HEK293T (cell line): ENCODE results near the gene GNG2.

Experiments used
- CTCF ChIA-PET: fragments of 350-600 bp; formaldehyde crosslinking; extraction: SDS; loops from one replicate; lab custom pipeline; 2021; ENCODE audit warnings: antibody characterized with exemption, inconsistent platforms; lab: Yijun Ruan, JAX
- POLR2A ChIA-PET: fragments of 350-600 bp; formaldehyde crosslinking; extraction: SDS; loops from one replicate; lab custom pipeline; 2020; ENCODE audit warnings: antibody characterized with exemption, inconsistent platforms; lab: Yijun Ruan, JAX
- DNase-seq: peaks from one replicate; pipeline ENCODE4 v3.0.0; 2012; ENCODE audit warnings: mixed read lengths; ENCODE audit errors: extremely low spot score
- ARNT ChIP-seq: fragments of 450-650 bp; IDR thresholded peaks from 2 replicates; pipeline ENCODE4 v1.6.1; 2017; ENCODE audit warnings: mild to moderate bottlenecking
- BHLHE40 ChIP-seq: fragments of 450-650 bp; IDR thresholded peaks from 2 replicates; pipeline ENCODE4 v1.6.1; 2016; ENCODE audit warnings: mild to moderate bottlenecking, moderate library complexity, borderline replicate concordance
- CTBP1 ChIP-seq: fragments of 450-650 bp; IDR thresholded peaks from 2 replicates; pipeline ENCODE4 v1.6.1; 2016; ENCODE audit warnings: borderline replicate concordance
- ELF4 ChIP-seq: fragments of 450-650 bp; IDR thresholded peaks from 2 replicates; pipeline ENCODE4 v1.6.1; 2017; ENCODE audit warnings: antibody characterized with exemption
- FOXA1 ChIP-seq: fragments of 450-650 bp; IDR thresholded peaks from 2 replicates; pipeline ENCODE4 v1.6.1; 2016; ENCODE audit warnings: mild to moderate bottlenecking
- FOXK2 ChIP-seq: fragments of 450-650 bp; IDR thresholded peaks from 2 replicates; pipeline ENCODE4 v1.6.1; 2016; ENCODE audit warnings: mild to moderate bottlenecking
- FOXM1 ChIP-seq: fragments of 450-650 bp; IDR thresholded peaks from 2 replicates; pipeline ENCODE4 v1.6.1; 2017; ENCODE audit warnings: mild to moderate bottlenecking, borderline replicate concordance
- HDGF ChIP-seq: fragments of 450-650 bp; IDR thresholded peaks from 2 replicates; pipeline ENCODE4 v1.6.1; 2017; ENCODE audit warnings: antibody characterized with exemption, borderline replicate concordance
- L3MBTL2 ChIP-seq: fragments of 450-650 bp; conservative IDR thresholded peaks from 2 replicates; pipeline ENCODE4 v1.6.1; 2016; ENCODE audit warnings: mild to moderate bottlenecking
- LEF1 ChIP-seq: fragments of 450-650 bp; IDR thresholded peaks from 2 replicates; pipeline ENCODE4 v1.6.1; 2017; ENCODE audit warnings: mild to moderate bottlenecking, borderline replicate concordance
- NFRKB ChIP-seq: fragments of 450-650 bp; IDR thresholded peaks from 2 replicates; pipeline ENCODE4 v1.6.1; 2016; ENCODE audit warnings: mild to moderate bottlenecking, moderate library complexity
- SP1 ChIP-seq: fragments of 450-650 bp; IDR thresholded peaks from 2 replicates; pipeline ENCODE4 v1.6.1; 2017
- SUZ12 ChIP-seq: fragments of 450-650 bp; IDR thresholded peaks from 2 replicates; pipeline ENCODE4 v1.6.1; 2016; ENCODE audit warnings: mild to moderate bottlenecking
- TARDBP ChIP-seq: fragments of 450-650 bp; IDR thresholded peaks from 2 replicates; pipeline ENCODE4 v1.6.1; 2016
- ZNF384 ChIP-seq: fragments of 450-650 bp; IDR thresholded peaks from 2 replicates; pipeline ENCODE4 v1.6.1; 2016
- TF ChIP-seq, protein P1 (sequence below): fragments of 450-650 bp; IDR thresholded peaks from 2 replicates; pipeline ENCODE4 v1.6.1; 2016

Gene GNG2

DNA sequence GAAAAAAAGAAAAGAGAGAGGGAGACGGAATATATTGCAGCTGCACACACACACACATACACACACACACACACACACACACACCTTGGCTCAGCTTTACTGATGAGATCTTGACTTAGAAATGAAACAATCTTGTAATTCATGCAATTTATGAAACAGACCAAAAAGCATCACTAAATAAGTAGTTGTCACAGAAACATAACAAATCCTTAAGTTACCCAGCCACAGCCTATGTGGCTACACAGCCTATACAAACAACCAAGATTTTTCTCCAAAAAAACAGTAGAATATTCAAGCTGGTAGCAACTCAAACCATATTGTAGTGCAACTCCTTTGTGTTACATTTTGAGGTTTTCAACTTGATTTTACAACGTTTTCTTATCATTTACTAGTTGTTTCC is 37.9 kb upstream of the GNG2 start:
- no peak for DNase-seq
- TF ChIP-seq SUZ12 = no peak
- no peak for TF ChIP-seq TARDBP
- TF ChIP-seq, protein P1, sequence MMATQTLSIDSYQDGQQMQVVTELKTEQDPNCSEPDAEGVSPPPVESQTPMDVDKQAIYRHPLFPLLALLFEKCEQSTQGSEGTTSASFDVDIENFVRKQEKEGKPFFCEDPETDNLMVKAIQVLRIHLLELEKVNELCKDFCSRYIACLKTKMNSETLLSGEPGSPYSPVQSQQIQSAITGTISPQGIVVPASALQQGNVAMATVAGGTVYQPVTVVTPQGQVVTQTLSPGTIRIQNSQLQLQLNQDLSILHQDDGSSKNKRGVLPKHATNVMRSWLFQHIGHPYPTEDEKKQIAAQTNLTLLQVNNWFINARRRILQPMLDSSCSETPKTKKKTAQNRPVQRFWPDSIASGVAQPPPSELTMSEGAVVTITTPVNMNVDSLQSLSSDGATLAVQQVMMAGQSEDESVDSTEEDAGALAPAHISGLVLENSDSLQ = no peak
- TF ChIP-seq LEF1 = no peak
- CTCF ChIA-PET = no interaction called here
- POLR2A ChIA-PET = interaction anchor here (0.7 kb wide), 1 partner anchor 745 kb away, joined by 3 read pairs; no protein-coding TSS in a partner anchor

DNA sequence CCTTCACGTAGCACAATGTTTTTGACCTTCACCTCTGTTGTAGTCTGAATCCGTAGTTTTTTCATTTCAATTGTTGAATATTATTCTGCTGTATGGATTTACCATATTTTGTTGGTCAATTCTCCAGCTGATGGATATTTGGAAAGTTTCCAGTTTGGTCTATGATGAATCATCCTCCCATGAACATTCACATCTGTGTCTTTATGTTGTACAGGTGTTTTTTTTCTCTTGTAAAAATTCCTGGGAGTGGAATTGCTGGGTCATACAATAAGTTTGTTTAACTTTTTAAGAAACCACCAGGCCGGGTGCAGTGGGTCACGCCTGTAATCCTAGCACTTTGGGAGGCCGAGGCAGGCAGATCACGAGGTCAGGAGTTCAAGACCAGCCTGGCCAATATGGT is 36.7 kb upstream of the GNG2 start:
- CTCF ChIA-PET = no interaction called here
- no peak for DNase-seq
- TF ChIP-seq FOXK2 = no peak
- no peak for TF ChIP-seq NFRKB
- no peak for TF ChIP-seq CTBP1
- no peak for TF ChIP-seq LEF1
- no peak for TF ChIP-seq SUZ12
- no peak for TF ChIP-seq ELF4
- no peak for TF ChIP-seq FOXM1
- no peak for TF ChIP-seq ARNT
- no peak for TF ChIP-seq SP1
- TF ChIP-seq FOXA1 = no peak
- no peak for TF ChIP-seq TARDBP
- TF ChIP-seq HDGF = no peak
- no peak for TF ChIP-seq L3MBTL2
- POLR2A ChIA-PET = no interaction called here

DNA sequence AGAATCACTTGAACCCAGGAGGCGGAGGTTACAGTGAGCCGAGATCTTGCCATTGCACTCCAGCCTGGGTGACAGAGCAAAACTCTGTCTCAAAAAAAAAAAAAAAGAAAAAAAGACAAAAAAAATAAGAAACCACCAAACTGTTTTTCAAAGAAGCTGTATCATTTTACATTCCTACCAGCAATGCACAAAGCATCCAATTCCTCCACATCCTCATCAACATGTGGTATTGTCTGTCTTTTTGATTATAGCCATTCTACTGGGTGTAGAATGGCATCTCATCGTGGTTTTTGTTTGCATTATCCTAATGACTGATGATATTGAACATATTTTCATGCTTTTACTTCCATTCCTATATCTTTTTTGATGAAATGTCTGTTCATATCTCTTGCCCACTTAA is 36.2 kb upstream of the GNG2 start:
- TF ChIP-seq L3MBTL2 (no peak), SUZ12 (no peak), FOXM1 (no peak), ARNT (no peak), ZNF384 (no peak), NFRKB (no peak), FOXA1 (no peak), LEF1 (no peak), BHLHE40 (no peak), TARDBP (no peak), CTBP1 (no peak), ELF4 (no peak), FOXK2 (no peak), HDGF (no peak), SP1 (no peak)
- TF ChIP-seq, protein P1 = no peak
- CTCF ChIA-PET = no interaction called here
- POLR2A ChIA-PET = no interaction called here
- DNase-seq = no peak

DNA sequence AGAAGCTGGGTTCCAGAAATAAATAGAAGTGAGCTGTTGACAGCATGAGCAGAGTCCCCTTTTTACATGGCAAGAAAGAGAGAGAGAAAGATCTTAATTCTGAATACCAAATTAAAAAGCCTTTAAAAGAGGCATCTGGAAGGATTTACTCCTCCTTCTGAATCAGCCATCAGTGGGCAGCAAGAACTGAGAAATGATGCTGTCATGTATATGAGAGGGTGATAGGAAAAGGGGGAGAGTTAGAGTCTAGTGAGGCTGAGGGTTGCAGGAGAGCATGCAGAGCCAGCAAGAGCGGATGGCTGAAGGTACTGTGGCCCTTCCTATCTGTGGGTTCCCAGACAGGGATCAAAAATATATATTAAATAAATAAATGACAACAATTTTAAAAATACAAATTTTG is 34.5 kb upstream of the GNG2 start:
- TF ChIP-seq, protein P1 = no peak
- TF ChIP-seq FOXA1 (no peak), ZNF384 (no peak), CTBP1 (no peak), ELF4 (no peak), FOXM1 (no peak), FOXK2 (no peak), TARDBP (no peak), BHLHE40 (no peak), NFRKB (no peak), L3MBTL2 (no peak), SUZ12 (no peak)
- no peak for DNase-seq
- ChIA-PET POLR2A (no interaction called here), CTCF (interaction anchor here (0.7 kb wide), 1 partner anchor 21 kb away, joined by 3 read pairs; no protein-coding TSS in a partner anchor)

DNA sequence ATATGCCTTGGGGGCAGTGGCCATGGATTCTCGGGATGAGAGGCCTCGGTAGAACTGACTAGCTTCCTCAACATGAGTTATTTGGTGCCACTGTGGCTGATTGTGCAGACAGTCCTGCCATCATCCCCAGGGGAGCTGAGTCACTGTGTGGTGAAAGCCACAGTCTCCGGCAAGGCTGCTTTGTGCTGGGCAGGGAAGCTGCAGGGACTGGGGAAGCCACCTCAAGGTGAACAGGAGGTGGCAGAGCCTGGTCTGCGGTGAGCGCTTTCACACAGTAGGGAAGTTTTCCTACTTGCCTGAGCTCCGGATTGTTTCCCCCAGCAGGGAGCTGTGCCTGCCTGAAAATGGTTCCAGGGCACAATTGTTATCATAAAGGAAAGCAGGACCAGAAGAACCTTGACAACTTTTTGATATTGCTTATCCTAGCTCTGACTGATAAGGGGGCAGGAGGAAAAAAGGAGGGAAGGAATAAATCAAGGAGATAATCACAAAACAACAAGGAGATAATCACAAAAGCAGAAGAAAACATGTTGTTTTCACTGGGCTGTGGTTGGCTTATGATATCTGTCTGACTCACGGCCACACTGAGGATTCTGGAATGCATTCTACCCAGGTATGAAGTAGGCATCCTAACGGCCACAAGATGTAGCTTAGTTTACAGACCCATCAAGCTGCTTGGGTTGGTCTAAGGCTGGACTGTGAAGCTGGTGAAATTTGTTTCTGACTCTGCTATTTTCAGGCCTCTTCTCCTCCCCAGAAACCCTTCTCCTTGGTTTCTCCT is 32.2 kb upstream of the GNG2 start:
- no peak for DNase-seq
- no peak for TF ChIP-seq ZNF384
- no peak for TF ChIP-seq NFRKB
- no peak for TF ChIP-seq FOXM1
- TF ChIP-seq ARNT = no peak
- TF ChIP-seq HDGF = no peak
- no peak for TF ChIP-seq FOXA1
- TF ChIP-seq TARDBP = no peak
- TF ChIP-seq SUZ12 = no peak
- TF ChIP-seq BHLHE40 = no peak
- no peak for TF ChIP-seq FOXK2
- TF ChIP-seq, protein P1 = no peak
- no peak for TF ChIP-seq LEF1
- TF ChIP-seq L3MBTL2 = no peak
- TF ChIP-seq ELF4 = no peak
- TF ChIP-seq CTBP1 = no peak
- no peak for TF ChIP-seq SP1
- POLR2A ChIA-PET = no interaction called here
- CTCF ChIA-PET = interaction anchor here (0.5 to 1.5 kb wide), 2 partner anchors 49 to 52 kb away, joined by 3 to 4 read pairs; no protein-coding TSS in a partner anchor
